ENCODE data around the gene NCAM1. TPM values are rescaled to one million over a fixed set of nuclear protein-coding genes. Genes with fewer than 3 reads are reported as not detected.

NCAM1 gene
- total RNA-seq, 6 experiments from 2014 or later, result 1.2 to 2.4 (median 1.8) TPM

- Histone ChIP-seq H3K4me1 (peaks cover 0 to 12% (median 0%) of the 10 kb centered on the region in 4 donors), H3K4me3 (no peak overlapping the region), H3K36me3 (no peaks in the 10 kb centered on the region), H3K27me3 (peaks cover 0 to 26% of the 10 kb centered on the region in 2 donors), H3K9me3 (no peaks in the 10 kb centered on the region), H3K27ac (no peak overlapping the region)
- WGBS (ENCODE audit: insufficient coverage, low coverage, low lambda C conversion rate, missing lambda C conversion rate), result 44% methylated on average over 3 of the region's 4 CpGs
- ATAC-seq, result no peak
- intact Hi-C loops (cut with DNase I), result no loop called here
- TF ChIP-seq CTCF (IDR thresholded peaks at IDR 0.05) (no peak), POLR2A (IDR thresholded peaks at IDR 0.05) (no peak)
- no peak for DNase-seq
These were observed 5.3 kb downstream of the NCAM1 start for GRCh38 chr11:112966561-112966960.

GRCh38 chr11:112967082-112967481 is 5.9 kb downstream of the NCAM1 start:
- intact Hi-C loops (cut with DNase I), result no loop called here
- Histone ChIP-seq H3K4me3 (no peak overlapping the region), H3K27ac (no peak overlapping the region), H3K27me3 (peaks cover 0 to 21% of the 10 kb centered on the region in 2 donors), H3K4me1 (peaks cover 0 to 12% (median 0%) of the 10 kb centered on the region in 4 donors), H3K36me3 (no peaks in the 10 kb centered on the region), H3K9me3 (no peaks in the 10 kb centered on the region)
- ATAC-seq, result no peak
- WGBS (ENCODE audit: insufficient coverage, low coverage, low lambda C conversion rate, missing lambda C conversion rate), result 41% methylated on average over 3 of the region's 3 CpGs
- TF ChIP-seq POLR2A (IDR thresholded peaks at IDR 0.05), result no peak
- TF ChIP-seq CTCF (IDR thresholded peaks at IDR 0.05), result no peak
- DNase-seq, result no peak

- TF ChIP-seq POLR2A (IDR thresholded peaks at IDR 0.05) (no peak), CTCF (IDR thresholded peaks at IDR 0.05) (no peak)
- Histone ChIP-seq H3K4me1 (no peaks in the 10 kb centered on the region), H3K4me3 (no peak overlapping the region), H3K27me3 (peaks cover 0 to 4% of the 10 kb centered on the region in 2 donors), H3K9me3 (no peaks in the 10 kb centered on the region), H3K36me3 (no peaks in the 10 kb centered on the region), H3K27ac (no peak overlapping the region)
- ATAC-seq (no peak), DNase-seq (no peak)
- WGBS (ENCODE audit: insufficient coverage, low coverage, low lambda C conversion rate, missing lambda C conversion rate), result 16% methylated on average over 6 of the region's 6 CpGs
- intact Hi-C loops (cut with DNase I), result no loop called here
These were observed 7.9 kb downstream of the NCAM1 start for GRCh38 chr11:112968941-112969713.

GRCh38 chr11:112971195-112971594 is 10.0 kb downstream of the NCAM1 start:
- no peaks in the 10 kb centered on the region for H3K36me3 ChIP-seq
- H3K4me3 ChIP-seq, result no peak overlapping the region
- DNase-seq (no peak), ATAC-seq (no peak)
- no peak overlapping the region for H3K27ac ChIP-seq
- TF ChIP-seq POLR2A (IDR thresholded peaks at IDR 0.05) (no peak), CTCF (IDR thresholded peaks at IDR 0.05) (no peak)
- H3K4me1 ChIP-seq, result no peaks in the 10 kb centered on the region
- WGBS (ENCODE audit: insufficient coverage, low coverage, low lambda C conversion rate, missing lambda C conversion rate), result 54% methylated on average over 4 of the region's 4 CpGs
- intact Hi-C loops (cut with DNase I), result no loop called here
- peaks cover 0 to 4% of the 10 kb centered on the region in 2 donors for H3K27me3 ChIP-seq
- no peaks in the 10 kb centered on the region for H3K9me3 ChIP-seq

Data from right lobe of liver (tissue), 6 donors.